K562 (cell line): Measurements from ENCODE around the gene TRIM34. TPM values are rescaled to one million over a fixed set of nuclear protein-coding genes. Genes with fewer than 3 reads are reported as not detected.
A peak's percentile ranks its signal among the peaks of the same experiment; 100 is the strongest.

Source experiments
- ATAC-seq: fragments of 200-7000 bp; cut with Tn5 transposase; 3 replicates; pipeline ENCODE4 v1.9.1; 2020; ENCODE audit warnings: moderate library complexity
- BruUV-seq: library from RNA; stranded (reverse); fragments of 400-500 nt; replicated peaks from 2 replicates; lab custom pipeline; 2021; lab: Mats Ljungman, UMichigan
- CTCF ChIA-PET: fragments of 300-600 bp; formaldehyde crosslinking; extraction: SDS; loops from one replicate; lab custom pipeline; 2021; ENCODE audit warnings: low intra/inter-chr PET ratio; lab: Yijun Ruan, JAX
- POLR2A ChIA-PET: fragments of 300-600, 350-650 bp; sonication (Branson Sonifier 250); formaldehyde crosslinking; extraction: SDS; loops from one replicate; lab custom pipeline; 2021; ENCODE audit warnings: antibody characterized with exemption, inconsistent platforms; lab: Yijun Ruan, JAX
- DNase-seq, 4 experiments: peaks; one replicate each; pipeline versions ENCODE4 v3.0.0 to v3.0.0-alpha.2; 2011 to 2018; ENCODE audit warnings: low spot score in 3 of 4, mixed read lengths in 3 of 4; ENCODE audit errors: extremely low read depth in 1 of 4
- FAIRE-seq: peaks from 2 replicates; lab custom pipeline; 2011; peaks lifted over from hg19 to GRCh38; lab: Jason Lieb, UNC
- H2AFZ ChIP-seq: 2 replicates; pipeline ENCODE4 v1.6.0; 2011; ENCODE audit warnings: low read depth, low read length, control low read depth, inconsistent platforms
- H3K27ac ChIP-seq: fragments of 200-600 bp; 3 replicates; pipeline ENCODE4 v1.8.0; 2011; ENCODE audit warnings: low read depth, mild to moderate bottlenecking, control low read depth, inconsistent platforms, low read length, moderate library complexity, mixed read lengths; ENCODE audit errors: extremely low read depth
- H3K27me3 ChIP-seq, 2 experiments: fragments of 300-600 bp in 1 of 2; 2 replicates in 1 of 2; 3 replicates in 1 of 2; pipeline versions ENCODE4 v1.6.0 to v1.8.0; 2011; ENCODE audit warnings: inconsistent platforms in 2 of 2, low read length in 2 of 2, mild to moderate bottlenecking in 1 of 2, mixed read lengths in 1 of 2, moderate library complexity in 1 of 2; ENCODE audit not compliant: control insufficient read depth in 2 of 2, insufficient read depth in 2 of 2
- H3K36me3 ChIP-seq: fragments of 300-600 bp; 3 replicates; pipeline ENCODE4 v1.8.0; 2011; ENCODE audit warnings: mild to moderate bottlenecking, low read length, inconsistent platforms; ENCODE audit not compliant: control insufficient read depth, insufficient read depth
- H3K4me1 ChIP-seq, 2 experiments: fragments of 200-600 bp in 1 of 2; replicated peaks in 1 of 2; 2 replicates in 1 of 2; 3 replicates in 1 of 2; pipeline versions ENCODE4 v1.5.1 to v1.8.0; 2011; ENCODE audit warnings: inconsistent platforms in 2 of 2, low read length in 2 of 2, mild to moderate bottlenecking in 1 of 2, mixed read lengths in 1 of 2, moderate library complexity in 1 of 2; ENCODE audit not compliant: control insufficient read depth in 2 of 2, insufficient read depth in 2 of 2
- H3K4me2 ChIP-seq: 2 replicates; pipeline ENCODE4 v1.6.1; 2011; ENCODE audit warnings: low read length, control low read depth, inconsistent platforms, mixed read lengths; ENCODE audit not compliant: insufficient read depth
- H3K4me3 ChIP-seq: fragments of 200-600 bp; sonication (generic), shearing (Covaris generic); 2 replicates; pipeline ENCODE4 v1.5.1; 2016; ENCODE audit warnings: control low read depth, inconsistent platforms
- H3K79me2 ChIP-seq: fragments of 200-600 bp; 3 replicates; pipeline ENCODE4 v1.8.0; 2011; ENCODE audit warnings: low read length, inconsistent platforms; ENCODE audit not compliant: control insufficient read depth, insufficient read depth
- H3K9ac ChIP-seq, 2 experiments: 2 replicates each; pipeline versions ENCODE4 v1.6.0 to v1.6.1; 2011; ENCODE audit warnings: low read depth in 2 of 2, low read length in 2 of 2, control low read depth in 1 of 2, inconsistent platforms in 1 of 2, mild to moderate bottlenecking in 1 of 2, mixed read lengths in 1 of 2; ENCODE audit not compliant: insufficient read depth in 1 of 2
- H3K9me1 ChIP-seq: one replicate; pipeline ENCODE4 v1.6.0; 2011; ENCODE audit warnings: inconsistent platforms, mild to moderate bottlenecking, low read length, moderate library complexity; ENCODE audit not compliant: control insufficient read depth, insufficient read depth
- H3K9me3 ChIP-seq: replicated peaks from 2 replicates; pipeline ENCODE4 v1.5.1; 2011; ENCODE audit warnings: low read depth, low read length, inconsistent platforms; ENCODE audit not compliant: control insufficient read depth, insufficient read depth
- H4K20me1 ChIP-seq: replicated peaks from 2 replicates; pipeline ENCODE4 v1.6.1; 2011; ENCODE audit warnings: low read length, inconsistent platforms, mixed read lengths; ENCODE audit not compliant: control insufficient read depth, insufficient read depth
- ARID3B ChIP-seq: fragments of 250-450 bp; sonication (Bioruptor Pico); IDR thresholded peaks from 2 replicates; pipeline ENCODE4 v1.4.0; 2020; ENCODE audit warnings: borderline replicate concordance
- ATF1 ChIP-seq, 2 experiments: fragments of 450-650 bp in 1 of 2; IDR thresholded peaks; 2 replicates each; pipeline ENCODE4 v1.6.1; 2016; ENCODE audit warnings: missing compliant biosample characterization in 1 of 2, missing genetic modification characterization in 1 of 2
- ATF3 ChIP-seq, 2 experiments: fragments of 450-650 bp in 1 of 2; sonication (generic) in 1 of 2; formaldehyde crosslinking in 1 of 2; IDR thresholded peaks in 1 of 2; conservative IDR thresholded peaks in 1 of 2; 2 replicates each; pipeline versions ENCODE4 v1.6.1 to v1.8.1; 2016 to 2023; ENCODE audit warnings: mild to moderate bottlenecking in 2 of 2, moderate library complexity in 2 of 2, inconsistent platforms in 1 of 2, missing genetic modification reagents in 1 of 2
- ATF7 ChIP-seq: fragments of 450-650 bp; IDR thresholded peaks from 2 replicates; pipeline ENCODE4 v1.7.1; 2014; ENCODE audit warnings: mild to moderate bottlenecking, moderate library complexity
- DDX20 ChIP-seq: fragments of 450-650 bp; IDR thresholded peaks from 2 replicates; pipeline ENCODE4 v1.6.1; 2016; ENCODE audit warnings: missing genetic modification characterization, low read depth, mild to moderate bottlenecking, missing compliant biosample characterization, moderate library complexity
- ETV1 ChIP-seq: fragments of 450-650 bp; conservative IDR thresholded peaks from 2 replicates; pipeline ENCODE4 v1.6.1; 2016; ENCODE audit warnings: missing genetic modification characterization, control low read depth, low read depth, missing compliant biosample characterization
- GATA2 ChIP-seq: sonication (generic); formaldehyde crosslinking; IDR thresholded peaks from 2 replicates; pipeline ENCODE4 v1.4.0; 2020; ENCODE audit warnings: mild to moderate bottlenecking, missing genetic modification reagents
- PRDM10 ChIP-seq: fragments of 450-650 bp; IDR thresholded peaks from 2 replicates; pipeline ENCODE4 v1.6.1; 2018; ENCODE audit not compliant: partially characterized antibody
- PRMT5 ChIP-seq: sonication (generic); formaldehyde crosslinking; IDR thresholded peaks from 2 replicates; pipeline ENCODE4 v1.5.0; 2020; ENCODE audit warnings: missing genetic modification reagents
- SMC3 ChIP-seq: conservative IDR thresholded peaks from 2 replicates; pipeline ENCODE4 v1.6.1; 2011; ENCODE audit warnings: low read depth, low read length, improper control_type of control experiment; ENCODE audit not compliant: insufficient read depth
- SRSF3 ChIP-seq: fragments of 200-400 bp; formaldehyde crosslinking; IDR thresholded peaks from 2 replicates; pipeline ENCODE4 v1.6.1; 2016; ENCODE audit warnings: mild to moderate bottlenecking, low read length, moderate library complexity; ENCODE audit not compliant: insufficient read depth
- TCF7L2 ChIP-seq: fragments of 150-350 bp; IDR thresholded peaks from 2 replicates; pipeline ENCODE4 v1.6.1; 2016; ENCODE audit warnings: low read depth, mild to moderate bottlenecking, low read length, moderate library complexity
- TEAD4 ChIP-seq, 2 experiments: sonication (generic) in 1 of 2; formaldehyde crosslinking in 1 of 2; IDR thresholded peaks; 2 replicates each; pipeline versions ENCODE4 v1.6.1 to v1.8.0; 2012 to 2022; ENCODE audit warnings: borderline replicate concordance in 1 of 2, inconsistent platforms in 1 of 2, low read length in 1 of 2, mild to moderate bottlenecking in 1 of 2, missing genetic modification reagents in 1 of 2
- ZNF239 ChIP-seq: fragments of 250-450 bp; sonication (Bioruptor Pico); IDR thresholded peaks from 2 replicates; pipeline ENCODE4 v1.4.0; 2020; ENCODE audit warnings: mild to moderate bottlenecking
- ZNF695 ChIP-seq: fragments of 450-650 bp; formaldehyde crosslinking; IDR thresholded peaks from 2 replicates; pipeline ENCODE4 v1.4.0; 2020; ENCODE audit warnings: mild to moderate bottlenecking, moderate library complexity
- WGBS: fragments of 100-300 bp; shearing (Covaris generic); methylation state at CpG from one replicate; pipeline ENCODE4 v1.1.6; 2016; ENCODE audit warnings: low coverage, mixed read lengths; ENCODE audit not compliant: insufficient coverage; ENCODE audit errors: missing lambda C conversion rate; 5-methylcytosine and 5-hydroxymethylcytosine counted together
- in situ Hi-C: fragments of 300-500 bp; cut with MboI; formaldehyde crosslinking; loops from 4 replicates; pipeline ENCODE4 v1.15.0; 2018; ENCODE audit warnings: inconsistent platforms, mixed read lengths
- intact Hi-C: fragments of 100-400 bp; cut with micrococcal nuclease; formaldehyde crosslinking; loops from 2 replicates; pipeline ENCODE4 v1.14.2; 2022
- polyA plus RNA-seq, 8 experiments: library from polyadenylated mRNA; depleted of rRNA in 4 of 8; stranded (reverse) in 5 of 8; unstranded in 3 of 8; fragments of >200 nt; fragmentation: Nextera tagmentation in 2 of 8; fragmentation: Illumina TruSeq in 1 of 8; extraction: Ambion mirVana in 2 of 8; extraction: Trizol in 1 of 8; gene quantifications; 2 replicates each; pipeline versions ENCODE4 v1.2.1 to v1.2.3, GENCODE V29; 2011 to 2014; ENCODE audit warnings: inconsistent platforms in 1 of 8, missing spikeins in 1 of 8
- total RNA-seq, 7 experiments: library from RNA; depleted of rRNA in 6 of 7; stranded (reverse); fragments of >200 nt in 6 of 7; fragmentation: Illumina TruSeq in 2 of 7; extraction: Trizol in 2 of 7; gene quantifications; 2 replicates each; pipeline versions ENCODE4 v1.2.1 to v1.2.3, GENCODE V29; 2011 to 2021; ENCODE audit warnings: low replicate concordance in 1 of 7

The TRIM34 gene
- total and polyA plus RNA-seq, 9 of the 15 experiments (the other 6 are each of a cell fraction or from before 2014, with no cell fraction given): 0.31 to 2.9 (median 1.3) TPM

- no peaks in the 10 kb centered on the region for H3K9me1 ChIP-seq
- H3K9ac ChIP-seq: no peak overlapping the region
- no peak overlapping the region for H3K4me3 ChIP-seq
- no peaks in the 10 kb centered on the region for H3K27me3 ChIP-seq
- TF ChIP-seq DDX20 (tag) (no peak), PRMT5 (CRISPR knock-in tag) (no peak), TCF7L2 (no peak), ATF7 (peak; percentile 32; the same call in 1 of the 2 replicates), SMC3 (no peak), ZNF239 (CRISPR knock-in tag) (no peak), PRDM10 (no peak), SRSF3 (no peak), ETV1 (tag) (no peak), ZNF695 (CRISPR knock-in tag) (no peak), ATF1 (CRISPR knock-in tag; IDR thresholded peaks at IDR 0.05) (no peak), ATF1 (tag; IDR thresholded peaks at IDR 0.05) (0 out of 2 replicates have a peak, but pooled peaks have one; percentile 39), ARID3B (CRISPR knock-in tag) (no peak), ATF3 (IDR thresholded peaks at IDR 0.05) (peak; percentile 55), ATF3 (CRISPR knock-in tag; conservative IDR thresholded peaks at IDR 0.05) (no peak), TEAD4 (IDR thresholded peaks at IDR 0.05; ENCODE audit: low read length) (no peak), TEAD4 (CRISPR knock-in tag; IDR thresholded peaks at IDR 0.05; ENCODE audit: borderline replicate concordance) (no peak), GATA2 (no peak)
- WGBS: 39% methylated on average over 4 of the region's 4 CpGs
- ChIA-PET CTCF (no interaction called here), POLR2A (no interaction called here)
- H3K36me3 ChIP-seq: no peaks in the 10 kb centered on the region
- intact Hi-C loops: no loop called here
- DNase-seq (no peak), FAIRE-seq (no peak), ATAC-seq (no peak)
- in situ Hi-C loops: no loop called here
- no peaks in the 10 kb centered on the region for H4K20me1 ChIP-seq
- no peaks in the 10 kb centered on the region for H3K4me1 ChIP-seq
- H3K27ac ChIP-seq: no peak overlapping the region
- no peak overlapping the region for H3K4me2 ChIP-seq
- no peaks in the 10 kb centered on the region for H3K79me2 ChIP-seq
- no peak overlapping the region for H2AFZ ChIP-seq
- no TSS peak for BruUV-seq
- no peaks in the 10 kb centered on the region for H3K9me3 ChIP-seq
These were observed 30.7 kb downstream of the TRIM34 start for GRCh38 chr11:5655474-5655873.
